Glomerular endothelial cell (primary cell): ENCODE data around the gene SLC7A1. TPM values are rescaled to one million over a fixed set of nuclear protein-coding genes. Genes with fewer than 3 reads are reported as not detected.

Experiments used
- DNase-seq: peaks from one replicate; pipeline ENCODE4 v3.0.0-alpha.2; 2011; ENCODE audit warnings: low read depth, low spot score; ENCODE audit errors: extremely low read depth
- total RNA-seq: library from RNA; depleted of rRNA; stranded (reverse); fragments of >200 nt; gene quantifications from 2 replicates; pipeline ENCODE4 v1.2.3, GENCODE V29; 2015

The SLC7A1 gene
- total RNA-seq, 1 donor from 2014 or later: 42.9 TPM

DNA sequence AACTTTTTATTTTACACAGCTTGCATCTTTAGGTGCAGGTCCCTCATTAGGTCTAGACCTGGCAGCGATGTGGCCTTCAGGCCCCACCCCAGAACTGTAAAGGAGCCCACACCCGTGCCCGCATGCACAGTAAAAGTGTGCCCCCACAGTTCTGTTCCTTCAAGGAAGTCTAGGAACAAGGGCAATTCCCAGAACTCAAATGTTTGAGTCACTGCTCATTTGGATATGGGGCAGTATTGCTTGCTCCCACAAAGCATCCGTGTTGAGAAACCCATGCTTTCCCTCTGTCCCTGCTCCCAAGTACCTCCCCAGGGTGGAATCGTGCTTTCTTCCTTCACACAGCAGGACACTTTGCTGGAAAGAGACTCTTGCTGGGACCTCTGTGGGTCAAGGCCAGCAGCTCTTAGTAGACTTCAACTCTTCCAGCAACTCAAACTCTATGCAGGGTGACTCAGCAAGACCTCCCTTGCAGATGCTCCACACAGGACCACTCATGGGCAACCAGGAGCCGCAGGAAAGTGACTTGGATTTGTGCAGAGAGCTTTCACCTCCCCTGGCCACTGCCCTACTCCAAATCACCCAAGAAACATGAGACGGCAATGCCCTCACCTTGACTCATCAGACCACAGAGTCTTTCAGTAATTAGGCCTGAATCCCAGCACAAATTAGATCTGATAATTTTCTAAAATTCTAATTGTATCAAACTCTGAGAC lies 12.3 kb downstream of the SLC7A1 start:
- DNase-seq: no peak

- DNase-seq: no peak
These were observed 13.3 kb downstream of the SLC7A1 start for GRCh38 chr13:29582171-29582570.

- DNase-seq: no peak
These were observed 13.8 kb downstream of the SLC7A1 start for GRCh38 chr13:29581666-29582065.

DNA sequence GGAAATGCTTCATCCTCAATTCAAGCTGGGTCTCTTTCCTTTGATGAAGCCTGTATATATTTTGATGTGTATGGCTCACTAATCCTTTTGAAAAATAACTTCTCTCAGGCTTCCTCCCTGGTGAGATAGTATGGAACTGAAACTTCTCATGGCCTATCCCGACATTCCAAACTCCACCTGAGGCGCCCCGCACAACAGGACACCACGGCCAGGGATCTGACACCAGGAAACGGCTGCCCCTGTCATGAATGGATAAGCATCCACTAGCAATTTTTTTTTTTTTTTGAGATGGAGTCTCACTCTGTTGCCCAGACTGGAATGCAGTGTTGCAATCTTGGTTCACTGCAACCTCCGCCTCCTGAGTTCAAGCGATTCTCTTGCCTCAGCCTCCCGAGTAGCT lies 16.4 kb downstream of the SLC7A1 start:
- DNase-seq: no peak

- DNase-seq: no peak
These were observed 17.0 kb downstream of the SLC7A1 start for GRCh38 chr13:29578300-29579085.

- DNase-seq: no peak
These were observed 18.1 kb downstream of the SLC7A1 start for GRCh38 chr13:29577136-29578051.

- DNase-seq: no peak
These were observed 18.9 kb downstream of the SLC7A1 start for GRCh38 chr13:29576581-29576980.

GRCh38 chr13:29575098-29575497 lies 20.4 kb downstream of the SLC7A1 start:
- DNase-seq: no peak

DNA sequence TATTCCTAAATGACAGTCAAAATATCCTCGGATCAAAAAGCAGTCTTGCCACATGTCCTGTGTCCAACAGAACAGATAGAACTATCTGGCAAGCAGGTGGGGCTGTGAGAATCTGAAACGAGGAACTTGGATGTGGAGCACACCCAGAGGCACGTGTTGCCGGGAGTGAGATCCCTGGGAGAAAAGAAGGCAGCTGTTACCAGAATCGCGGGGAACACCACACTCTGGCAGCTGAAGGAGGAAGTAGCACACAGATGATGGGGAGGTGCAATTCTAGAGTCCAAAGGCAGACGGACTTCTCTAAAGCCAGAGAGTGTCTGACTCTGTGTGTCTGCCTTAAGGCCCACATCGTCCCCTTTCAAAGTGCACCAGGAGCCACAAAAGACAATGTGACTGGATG lies 22.3 kb downstream of the SLC7A1 start:
- no peak for DNase-seq

DNA sequence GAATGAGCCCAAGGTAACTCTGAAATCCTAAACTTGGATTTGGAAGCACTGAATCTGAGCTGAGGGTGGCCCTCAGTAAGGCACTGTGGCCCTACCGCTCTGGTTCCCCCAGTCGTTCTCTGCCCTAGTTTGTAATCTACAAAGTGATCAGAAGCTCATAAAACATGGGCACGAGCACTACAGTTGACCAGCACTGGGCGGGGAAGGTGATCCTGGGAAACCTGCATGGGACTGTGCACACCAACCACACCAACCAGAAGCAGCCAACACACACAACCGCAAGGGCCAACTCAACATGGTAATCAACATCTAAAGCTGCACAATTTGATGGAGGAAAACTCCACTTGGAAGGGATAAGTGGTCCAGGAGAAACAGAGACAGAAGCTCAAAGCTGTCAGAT lies 22.9 kb downstream of the SLC7A1 start:
- no peak for DNase-seq

DNA sequence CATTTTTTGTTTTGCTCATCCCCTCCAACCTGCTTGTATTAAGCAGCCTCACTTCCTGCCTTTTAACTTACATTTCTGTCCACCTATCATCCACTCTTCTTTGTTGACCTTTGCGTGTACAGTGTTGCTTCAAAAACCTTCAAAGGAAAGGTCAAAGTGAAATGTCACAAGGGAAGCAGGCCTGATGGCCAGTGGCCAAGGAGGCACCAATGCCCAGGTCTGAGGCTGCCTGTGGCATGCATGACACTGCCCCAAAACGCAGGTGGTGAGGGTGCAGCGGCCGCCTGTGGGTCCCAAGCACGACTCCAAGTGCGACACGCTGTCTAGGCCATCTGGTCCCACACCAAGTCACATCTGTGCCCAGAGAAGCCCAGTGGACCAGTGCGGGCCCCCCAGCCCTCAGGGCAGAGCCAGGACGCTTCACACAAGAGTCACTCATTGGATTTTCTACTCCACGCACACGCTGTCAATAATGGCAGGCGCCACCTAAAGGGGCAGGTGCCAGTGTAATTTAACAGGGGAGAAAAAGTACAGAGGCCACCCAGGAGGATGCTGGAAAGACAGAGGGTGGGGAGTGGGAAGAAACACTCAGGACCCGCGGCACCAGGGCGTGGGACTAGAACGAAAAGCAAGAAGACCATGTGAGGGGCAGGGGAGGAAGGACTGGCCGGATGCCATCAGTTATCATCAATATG lies 23.5 kb downstream of the SLC7A1 start:
- no peak for DNase-seq

- no peak for DNase-seq
These were observed 25.3 kb downstream of the SLC7A1 start for GRCh38 chr13:29570051-29570654.

GRCh38 chr13:29569253-29570050 lies 26.0 kb downstream of the SLC7A1 start:
- DNase-seq: no peak

GRCh38 chr13:29568731-29569130 lies 26.8 kb downstream of the SLC7A1 start:
- DNase-seq: no peak

- DNase-seq: no peak
These were observed 28.1 kb downstream of the SLC7A1 start for GRCh38 chr13:29567411-29567810.

DNA sequence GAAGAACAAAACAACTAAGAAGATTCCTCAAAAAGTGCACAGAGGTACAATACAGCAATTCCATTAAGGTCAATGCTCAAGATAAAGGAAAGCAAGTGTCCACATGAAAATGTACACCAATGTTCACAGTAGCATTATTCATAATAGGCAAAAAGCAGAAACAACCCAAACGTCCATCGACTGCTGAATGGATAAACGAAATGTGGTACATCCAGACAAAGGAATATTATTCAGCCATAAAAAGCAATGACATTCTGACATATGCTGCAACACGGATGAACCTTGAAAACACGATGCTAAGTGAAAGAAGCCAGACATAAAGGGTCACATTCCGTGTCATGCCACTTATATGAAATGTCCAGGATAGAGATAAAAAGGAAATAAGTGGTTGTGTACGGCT lies 29.3 kb downstream of the SLC7A1 start:
- no peak for DNase-seq

- DNase-seq: no peak
These were observed 30.7 kb downstream of the SLC7A1 start for GRCh38 chr13:29564818-29565217.

DNA sequence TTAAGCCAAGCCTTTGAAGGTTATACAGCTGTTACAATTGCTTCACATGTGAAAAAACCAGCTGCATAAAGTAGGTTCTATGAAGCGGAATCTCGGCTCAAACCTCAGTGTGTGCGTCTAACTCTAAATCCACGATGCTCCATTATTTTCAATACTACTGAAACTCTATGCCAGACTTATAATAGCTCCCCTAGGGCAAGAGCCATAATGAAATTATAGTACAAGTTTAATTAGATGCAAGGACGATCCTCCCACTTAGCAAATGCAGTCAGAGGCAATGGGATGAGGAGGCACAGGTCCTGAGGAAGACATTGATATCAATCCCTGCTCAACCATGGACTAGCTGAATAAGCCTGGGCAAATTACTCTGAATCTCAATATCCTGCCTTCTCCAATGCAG lies 31.1 kb downstream of the SLC7A1 start:
- DNase-seq: no peak

GRCh38 chr13:29563941-29564340 lies 31.5 kb downstream of the SLC7A1 start:
- no peak for DNase-seq
